SK-N-SH treated with all-trans-retinoic acid at 6 μM for 48 hours (cell line): ENCODE data around the gene TAS2R60.

Source experiments
- ARNTL ChIP-seq: fragments of 450-650 bp; formaldehyde crosslinking; IDR thresholded peaks from 2 replicates; pipeline ENCODE4 v1.5.0; 2020; ENCODE audit warnings: low read depth, mild to moderate bottlenecking, moderate library complexity, borderline replicate concordance
- CSDC2 ChIP-seq: fragments of 250-450 bp; sonication (Bioruptor Pico); IDR thresholded peaks from 2 replicates; pipeline ENCODE4 v1.5.0; 2020; ENCODE audit warnings: mild to moderate bottlenecking, moderate library complexity
- PATZ1 ChIP-seq: fragments of 250-450 bp; sonication (Bioruptor Pico); IDR thresholded peaks from 2 replicates; pipeline ENCODE4 v1.8.0; 2020; ENCODE audit warnings: mild to moderate bottlenecking, moderate library complexity, borderline replicate concordance
- PPARA ChIP-seq: fragments of 250-450 bp; sonication (Bioruptor Pico); IDR thresholded peaks from 2 replicates; pipeline ENCODE4 v1.5.0; 2020; ENCODE audit warnings: mild to moderate bottlenecking, borderline replicate concordance
- RARB ChIP-seq: fragments of 250-450 bp; sonication (Bioruptor Pico); IDR thresholded peaks from 2 replicates; pipeline ENCODE4 v1.8.0; 2021; ENCODE audit warnings: mild to moderate bottlenecking, moderate library complexity
- TCF4 ChIP-seq: fragments of 250-450 bp; sonication (Bioruptor Pico); IDR thresholded peaks from 2 replicates; pipeline ENCODE4 v1.8.0; 2021; ENCODE audit warnings: mild to moderate bottlenecking, moderate library complexity, borderline replicate concordance
- ZNF8 ChIP-seq: fragments of 450-650 bp; formaldehyde crosslinking; IDR thresholded peaks from 2 replicates; pipeline ENCODE4 v1.5.0; 2020; ENCODE audit warnings: mild to moderate bottlenecking, moderate library complexity
- TF ChIP-seq, protein P1 (sequence below): fragments of 250-450 bp; sonication (Bioruptor Pico); IDR thresholded peaks from 2 replicates; pipeline ENCODE4 v1.5.1; 2020; ENCODE audit warnings: low read depth, mild to moderate bottlenecking, moderate library complexity

- TF ChIP-seq PPARA = no peak
- no peak for TF ChIP-seq TCF4 (CRISPR knock-in tag)
- TF ChIP-seq ZNF8 = no peak
- TF ChIP-seq PATZ1 (CRISPR knock-in tag) = no peak
- TF ChIP-seq RARB (CRISPR knock-in tag) = no peak
- TF ChIP-seq, protein P1, sequence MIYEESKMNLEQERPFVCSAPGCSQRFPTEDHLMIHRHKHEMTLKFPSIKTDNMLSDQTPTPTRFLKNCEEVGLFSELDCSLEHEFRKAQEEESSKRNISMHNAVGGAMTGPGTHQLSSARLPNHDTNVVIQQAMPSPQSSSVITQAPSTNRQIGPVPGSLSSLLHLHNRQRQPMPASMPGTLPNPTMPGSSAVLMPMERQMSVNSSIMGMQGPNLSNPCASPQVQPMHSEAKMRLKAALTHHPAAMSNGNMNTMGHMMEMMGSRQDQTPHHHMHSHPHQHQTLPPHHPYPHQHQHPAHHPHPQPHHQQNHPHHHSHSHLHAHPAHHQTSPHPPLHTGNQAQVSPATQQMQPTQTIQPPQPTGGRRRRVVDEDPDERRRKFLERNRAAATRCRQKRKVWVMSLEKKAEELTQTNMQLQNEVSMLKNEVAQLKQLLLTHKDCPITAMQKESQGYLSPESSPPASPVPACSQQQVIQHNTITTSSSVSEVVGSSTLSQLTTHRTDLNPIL (CRISPR knock-in tag) = no peak
- TF ChIP-seq CSDC2 (CRISPR knock-in tag) = no peak
- no peak for TF ChIP-seq ARNTL
Observed at GRCh38 chr7:143484119-143484518, 40.9 kb downstream of the TAS2R60 start.
